Measurements from ENCODE around the gene VEGFA.

VEGFA gene

GRCh38 chr6:43744931-43745727, 24.9 kb upstream of the VEGFA start:
- POLR2A ChIA-PET = interaction anchor here (1.0 to 1.3 kb wide), 2 partner anchors 8 to 502 kb away, joined by 3 read pairs; partner anchors contain the start of gene HSP90AB1
- TF ChIP-seq ARNT (IDR thresholded peaks at IDR 0.05) (no peak), FOXK2 (IDR thresholded peaks at IDR 0.05) (no peak), LEF1 (IDR thresholded peaks at IDR 0.05; ENCODE audit: borderline replicate concordance) (no peak), TARDBP (IDR thresholded peaks at IDR 0.05) (no peak), BHLHE40 (IDR thresholded peaks at IDR 0.05; ENCODE audit: borderline replicate concordance) (no peak), ZNF384 (IDR thresholded peaks at IDR 0.05) (no peak), L3MBTL2 (conservative IDR thresholded peaks at IDR 0.05) (no peak), SUZ12 (IDR thresholded peaks at IDR 0.05) (no peak), FOXM1 (IDR thresholded peaks at IDR 0.05; ENCODE audit: borderline replicate concordance) (no peak), PKNOX1 (IDR thresholded peaks at IDR 0.05) (no peak), ELF4 (IDR thresholded peaks at IDR 0.05) (no peak), CTBP1 (IDR thresholded peaks at IDR 0.05; ENCODE audit: borderline replicate concordance) (no peak), FOXA1 (IDR thresholded peaks at IDR 0.05) (no peak), SP1 (IDR thresholded peaks at IDR 0.05) (no peak), HDGF (IDR thresholded peaks at IDR 0.05; ENCODE audit: borderline replicate concordance) (no peak), NFRKB (IDR thresholded peaks at IDR 0.05) (no peak)
- DNase-seq (ENCODE audit: extremely low spot score) = no peak
- CTCF ChIA-PET = interaction anchor here (0.8 to 1.3 kb wide), 3 partner anchors 14 to 76 kb away, joined by 3 to 7 read pairs (median 3); partner anchors contain the start of gene VEGFA

- TF ChIP-seq SP1 (IDR thresholded peaks at IDR 0.05) = no peak
- no peak for TF ChIP-seq PKNOX1 (IDR thresholded peaks at IDR 0.05)
- no peak for TF ChIP-seq HDGF (IDR thresholded peaks at IDR 0.05; ENCODE audit: borderline replicate concordance)
- no peak for TF ChIP-seq ZNF384 (IDR thresholded peaks at IDR 0.05)
- TF ChIP-seq ARNT (IDR thresholded peaks at IDR 0.05) = no peak
- no peak for TF ChIP-seq FOXM1 (IDR thresholded peaks at IDR 0.05; ENCODE audit: borderline replicate concordance)
- TF ChIP-seq CTBP1 (IDR thresholded peaks at IDR 0.05; ENCODE audit: borderline replicate concordance) = no peak
- TF ChIP-seq LEF1 (IDR thresholded peaks at IDR 0.05; ENCODE audit: borderline replicate concordance) = no peak
- TF ChIP-seq SUZ12 (IDR thresholded peaks at IDR 0.05) = no peak
- TF ChIP-seq FOXK2 (IDR thresholded peaks at IDR 0.05) = no peak
- no peak for TF ChIP-seq NFRKB (IDR thresholded peaks at IDR 0.05)
- TF ChIP-seq TARDBP (IDR thresholded peaks at IDR 0.05) = no peak
- TF ChIP-seq L3MBTL2 (conservative IDR thresholded peaks at IDR 0.05) = no peak
- no peak for TF ChIP-seq BHLHE40 (IDR thresholded peaks at IDR 0.05; ENCODE audit: borderline replicate concordance)
- CTCF ChIA-PET = interaction anchor here (0.9 kb wide), 1 partner anchor 23 kb away, joined by 4 read pairs; no protein-coding TSS in a partner anchor
- POLR2A ChIA-PET = interaction anchor here (1.3 kb wide), 1 partner anchor 501 kb away, joined by 3 read pairs; the partner anchor contains the start of gene HSP90AB1
- no peak for DNase-seq (ENCODE audit: extremely low spot score)
Observed at GRCh38 chr6:43746071-43746470, 23.9 kb upstream of the VEGFA start.

GRCh38 chr6:43746613-43747102, 23.4 kb upstream of the VEGFA start:
- TF ChIP-seq LEF1 (IDR thresholded peaks at IDR 0.05; ENCODE audit: borderline replicate concordance) = no peak
- POLR2A ChIA-PET = no interaction called here
- no peak for DNase-seq (ENCODE audit: extremely low spot score)
- CTCF ChIA-PET = interaction anchor here (0.9 to 1.1 kb wide), 2 partner anchors 23 to 28 kb away, joined by 3 to 4 read pairs; no protein-coding TSS in a partner anchor

GRCh38 chr6:43747784-43748183, 22.2 kb upstream of the VEGFA start:
- DNase-seq (ENCODE audit: extremely low spot score) = no peak
- ChIA-PET POLR2A (no interaction called here), CTCF (no interaction called here)
- TF ChIP-seq L3MBTL2 (conservative IDR thresholded peaks at IDR 0.05) (no peak), PKNOX1 (IDR thresholded peaks at IDR 0.05) (no peak), TARDBP (IDR thresholded peaks at IDR 0.05) (no peak), FOXA1 (IDR thresholded peaks at IDR 0.05) (no peak), ELF4 (IDR thresholded peaks at IDR 0.05) (no peak)

GRCh38 chr6:43748765-43749164, 21.2 kb upstream of the VEGFA start:
- CTCF ChIA-PET = interaction anchor here (1.1 kb wide), 1 partner anchor 9 kb away, joined by 3 read pairs; no protein-coding TSS in a partner anchor
- POLR2A ChIA-PET = interaction anchor here (0.7 kb wide), 1 partner anchor 120 kb away, joined by 3 read pairs; the partner anchor contains the start of gene GTPBP2
- no peak for DNase-seq (ENCODE audit: extremely low spot score)
- TF ChIP-seq FOXM1 (IDR thresholded peaks at IDR 0.05; ENCODE audit: borderline replicate concordance) (no peak), ZNF384 (IDR thresholded peaks at IDR 0.05) (no peak), L3MBTL2 (conservative IDR thresholded peaks at IDR 0.05) (no peak), NFRKB (IDR thresholded peaks at IDR 0.05) (no peak), FOXA1 (IDR thresholded peaks at IDR 0.05) (no peak), LEF1 (IDR thresholded peaks at IDR 0.05; ENCODE audit: borderline replicate concordance) (no peak), TARDBP (IDR thresholded peaks at IDR 0.05) (no peak), FOXK2 (IDR thresholded peaks at IDR 0.05) (no peak), HDGF (IDR thresholded peaks at IDR 0.05; ENCODE audit: borderline replicate concordance) (no peak), PKNOX1 (IDR thresholded peaks at IDR 0.05) (no peak)

All from HEK293T (cell line).